Cerebellar nuclear complex (tissue), 1 donor: ENCODE data around the gene PHKG2.
"Not testable (repeated sequence)": the region's sequence is repeated elsewhere in the genome, so short reads cannot be mapped to it uniquely, and the experiment has no call there.

Experiments
- DNase-seq, 2 experiments: peaks; one replicate each; lab custom pipeline; 2025; lab: John Stamatoyannopoulos, UW

The PHKG2 gene, protein sequence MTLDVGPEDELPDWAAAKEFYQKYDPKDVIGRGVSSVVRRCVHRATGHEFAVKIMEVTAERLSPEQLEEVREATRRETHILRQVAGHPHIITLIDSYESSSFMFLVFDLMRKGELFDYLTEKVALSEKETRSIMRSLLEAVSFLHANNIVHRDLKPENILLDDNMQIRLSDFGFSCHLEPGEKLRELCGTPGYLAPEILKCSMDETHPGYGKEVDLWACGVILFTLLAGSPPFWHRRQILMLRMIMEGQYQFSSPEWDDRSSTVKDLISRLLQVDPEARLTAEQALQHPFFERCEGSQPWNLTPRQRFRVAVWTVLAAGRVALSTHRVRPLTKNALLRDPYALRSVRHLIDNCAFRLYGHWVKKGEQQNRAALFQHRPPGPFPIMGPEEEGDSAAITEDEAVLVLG

DNA sequence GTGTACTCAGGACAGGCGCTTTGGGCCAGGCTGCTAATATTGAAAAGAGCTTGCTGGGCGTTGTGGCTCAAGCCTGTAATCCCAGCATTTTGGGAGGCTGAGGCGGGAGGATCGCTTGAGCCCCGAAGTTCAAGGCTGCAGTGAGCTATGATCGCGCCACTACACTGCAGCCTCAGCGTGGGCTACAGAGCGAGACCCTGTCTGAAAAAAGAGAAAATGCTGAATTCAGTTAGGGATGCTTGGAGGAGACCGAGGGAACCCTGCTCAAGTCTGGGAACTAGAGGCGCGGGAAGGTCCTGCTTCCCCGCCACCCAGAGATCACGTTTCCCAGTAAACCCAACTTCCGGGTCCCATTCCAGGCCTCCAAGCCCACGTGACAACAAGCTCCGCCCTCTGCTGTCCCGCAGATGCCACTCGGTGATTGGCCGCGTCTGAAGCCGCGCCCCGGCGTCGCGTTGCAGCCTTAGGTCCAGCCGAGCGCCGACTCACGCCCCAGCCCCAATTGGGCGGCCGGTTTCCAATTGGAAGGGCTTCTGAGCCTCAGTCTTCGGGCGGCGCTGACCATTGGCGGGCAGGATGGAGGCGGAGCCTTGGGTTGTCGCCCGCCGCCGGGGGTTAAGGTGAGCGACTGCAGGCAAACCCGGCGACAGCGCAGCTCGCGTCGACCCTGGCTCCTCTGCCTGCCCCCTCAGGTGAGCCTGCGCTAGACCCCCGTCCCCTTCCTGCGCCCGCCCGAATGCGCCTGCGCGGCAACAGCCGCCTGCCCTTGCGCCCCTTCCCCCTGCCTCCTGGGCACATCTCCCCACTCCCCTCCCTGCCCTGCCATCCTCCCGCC lies at the start of gene PHKG2:
TSS of gene PHKG2 (plus strand) at position 627 of the 835 bp plus-strand sequence. CDS start 396 bp downstream, outside the sequence.
- peak; percentile 92 to 93 for DNase-seq

DNA sequence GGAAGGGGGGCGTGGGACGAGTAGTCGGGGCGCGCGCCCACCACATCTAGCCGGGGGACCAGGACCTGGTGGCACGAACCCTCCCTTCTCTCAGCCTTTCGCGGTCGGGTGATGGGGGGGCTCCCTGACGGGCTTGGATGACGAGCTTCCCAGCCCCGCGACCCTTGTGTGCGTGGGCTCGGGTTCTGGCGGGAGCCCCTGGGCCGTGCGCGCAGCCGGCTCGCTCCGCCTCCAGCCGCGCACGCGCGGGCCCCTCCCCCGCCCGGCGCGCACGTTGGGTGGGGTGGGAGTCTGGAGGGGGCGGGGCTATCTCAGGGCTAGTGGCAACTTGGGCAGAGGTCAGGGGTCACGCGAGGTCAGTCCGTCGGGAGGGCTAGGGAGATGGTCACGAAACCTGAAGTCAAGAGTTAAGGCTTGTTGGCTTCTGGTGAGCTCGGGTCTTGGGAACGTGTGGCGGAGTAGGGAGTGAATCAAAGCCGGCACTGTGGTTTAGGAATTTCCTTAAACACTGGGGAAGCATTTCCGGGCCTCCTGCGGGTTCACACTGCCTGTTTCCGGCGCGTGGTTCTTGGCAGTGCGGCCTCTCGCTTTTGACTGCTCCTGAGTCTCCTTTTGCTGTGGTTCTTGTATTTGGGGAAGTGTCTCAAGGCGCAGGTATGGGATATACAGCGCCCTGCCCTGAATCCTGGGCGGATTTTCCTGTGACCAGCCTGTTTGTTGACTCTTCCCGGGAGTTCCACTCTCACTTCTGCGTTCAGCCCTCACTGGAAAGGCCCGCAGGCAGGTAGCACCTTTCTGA lies 49.2 kb upstream of the PHKG2 start, which contains the start of gene SRCAP:
TSS of gene SRCAP (plus strand) at position 356 of the 799 bp plus-strand sequence. CDS start 1,654 bp downstream, outside the sequence.
- DNase-seq, result peak in 1 of 2 experiments; percentile 33

DNA sequence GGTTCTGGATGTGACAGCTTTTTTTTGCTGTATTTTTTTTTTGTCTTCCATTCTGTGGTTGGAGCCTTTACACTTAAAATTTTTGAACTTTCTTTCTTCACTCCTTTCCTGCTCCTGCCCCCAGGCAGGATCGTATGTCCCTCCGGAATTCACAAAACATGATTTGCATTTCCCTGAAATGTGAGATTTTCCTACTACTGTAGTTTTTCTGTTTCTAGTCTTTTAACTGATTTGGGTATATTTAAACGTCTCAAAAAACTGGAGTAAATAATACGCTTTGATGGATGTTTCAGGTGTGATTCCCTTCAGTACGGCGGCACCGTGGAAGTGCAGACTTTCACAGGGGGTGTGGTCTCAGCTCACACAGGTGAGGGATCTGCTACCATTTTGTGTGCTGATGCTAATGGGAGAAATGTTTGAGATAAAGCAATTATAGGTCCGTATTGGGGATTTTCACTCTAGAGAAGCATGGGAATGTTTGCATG lies 48.6 kb upstream of the PHKG2 start:
- no peak for DNase-seq

DNA sequence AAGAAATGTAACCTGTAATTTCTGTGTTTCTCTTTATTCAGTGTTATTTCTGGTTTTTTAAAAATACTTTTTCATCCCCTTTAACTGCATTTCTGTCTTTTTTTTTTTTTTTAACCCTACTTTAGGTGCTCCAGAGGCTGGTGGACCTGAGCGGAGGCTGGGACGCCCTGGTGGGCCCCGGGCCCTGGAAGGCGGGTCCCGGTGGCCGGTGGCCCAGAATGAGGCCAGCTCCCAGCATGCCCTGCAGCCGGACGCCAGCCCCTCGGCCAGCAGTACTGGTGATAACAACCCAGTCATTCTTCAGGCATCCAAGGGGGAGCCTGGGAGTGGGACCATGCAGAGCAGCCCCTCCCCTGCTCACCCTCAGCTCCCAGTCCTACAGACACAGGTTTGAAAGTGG lies 47.7 kb upstream of the PHKG2 start:
- no peak for DNase-seq

DNA sequence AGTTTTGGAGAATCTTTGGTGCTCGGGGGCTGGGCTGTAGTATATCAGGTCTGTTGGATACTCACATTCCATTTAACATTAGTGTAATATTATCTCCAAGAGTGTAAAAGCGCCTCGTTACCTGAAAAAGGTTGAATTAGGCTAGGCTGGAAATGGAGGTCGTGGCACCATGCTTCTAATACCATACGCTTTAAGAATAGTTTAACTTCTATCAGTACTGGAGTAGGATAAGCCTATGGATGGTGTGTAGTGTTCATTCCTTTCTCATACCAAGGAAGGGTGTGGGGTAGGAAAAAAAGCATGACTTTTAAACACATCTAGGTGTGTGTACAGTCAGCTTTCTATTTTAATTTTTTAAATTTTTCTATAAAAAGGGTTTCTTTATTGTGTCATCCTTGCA lies 47.3 kb upstream of the PHKG2 start:
- DNase-seq, result no peak

DNA sequence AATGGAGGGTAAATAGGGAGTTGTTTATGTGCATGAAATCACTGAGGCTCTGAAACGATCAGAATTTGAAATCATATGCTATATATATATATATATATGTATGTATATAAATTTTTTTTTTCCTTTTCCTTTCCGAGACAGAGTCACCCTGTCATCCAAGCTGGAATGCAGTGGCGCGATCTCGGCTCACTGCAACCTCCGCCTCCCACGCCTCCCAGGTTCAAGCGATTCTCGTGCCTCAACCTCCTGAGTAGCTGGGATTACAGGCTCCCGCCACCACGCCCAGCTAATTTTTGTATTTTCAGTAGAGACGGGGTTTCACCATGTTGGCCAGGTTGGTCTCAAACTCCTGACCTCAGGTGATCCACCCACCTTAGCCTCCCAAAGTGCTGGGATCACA lies 45.2 kb upstream of the PHKG2 start:
- not testable (repeated sequence) for DNase-seq

DNA sequence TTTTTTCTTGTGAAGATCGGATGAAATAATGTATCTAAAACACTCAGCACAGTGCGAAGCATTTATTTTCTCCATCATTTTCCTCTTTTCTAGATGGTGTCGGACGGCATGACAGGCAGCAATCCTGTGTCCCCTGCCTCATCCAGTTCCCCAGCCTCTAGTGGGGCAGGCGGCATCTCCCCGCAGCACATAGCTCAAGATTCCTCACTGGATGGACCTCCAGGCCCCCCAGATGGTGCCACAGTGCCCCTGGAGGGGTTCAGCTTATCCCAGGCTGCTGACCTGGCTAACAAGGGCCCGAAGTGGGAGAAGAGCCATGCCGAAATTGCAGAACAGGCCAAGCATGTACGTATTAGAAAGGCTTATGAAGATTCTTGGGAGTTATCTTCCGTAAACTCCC lies 44.3 kb upstream of the PHKG2 start:
- DNase-seq, result no peak

DNA sequence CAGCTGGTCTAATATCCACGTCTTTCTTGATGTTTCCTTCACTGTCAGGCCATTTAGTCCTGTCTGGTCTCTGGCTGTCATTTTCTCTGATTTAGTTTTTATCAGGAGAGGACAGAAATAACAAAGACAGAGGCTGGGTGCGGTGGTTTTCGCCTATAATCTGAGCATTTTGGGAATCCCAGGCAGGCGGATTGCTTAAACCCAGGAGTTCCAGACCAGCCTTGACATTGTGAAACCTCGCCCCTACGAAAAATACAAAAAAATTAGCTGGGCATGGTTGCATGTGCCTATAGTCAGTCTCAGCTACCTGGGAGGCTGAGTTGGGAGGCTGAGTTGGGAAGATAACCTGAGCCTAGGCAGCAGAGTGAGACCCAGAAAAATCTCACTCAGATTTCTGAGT lies 42.2 kb upstream of the PHKG2 start:
- DNase-seq, result no peak

DNA sequence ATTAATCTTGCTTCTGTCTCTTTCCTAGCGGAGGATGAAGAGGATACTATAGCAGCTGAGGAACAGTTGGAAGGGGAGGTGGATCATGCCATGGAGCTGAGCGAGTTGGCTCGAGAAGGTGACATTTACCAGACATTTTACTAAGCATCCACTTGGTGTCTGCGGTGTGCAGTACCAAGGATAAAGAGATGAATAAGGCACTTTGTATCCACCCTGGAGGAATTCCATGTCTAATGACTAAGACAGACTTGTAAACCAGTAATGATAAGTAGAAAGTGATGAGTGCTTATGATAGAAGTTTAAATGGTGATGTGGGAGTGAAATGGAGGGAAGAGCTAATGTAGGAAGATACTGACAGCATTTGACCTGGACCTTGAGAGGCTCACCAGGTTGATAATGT lies 37.3 kb upstream of the PHKG2 start:
- DNase-seq, result no peak

DNA sequence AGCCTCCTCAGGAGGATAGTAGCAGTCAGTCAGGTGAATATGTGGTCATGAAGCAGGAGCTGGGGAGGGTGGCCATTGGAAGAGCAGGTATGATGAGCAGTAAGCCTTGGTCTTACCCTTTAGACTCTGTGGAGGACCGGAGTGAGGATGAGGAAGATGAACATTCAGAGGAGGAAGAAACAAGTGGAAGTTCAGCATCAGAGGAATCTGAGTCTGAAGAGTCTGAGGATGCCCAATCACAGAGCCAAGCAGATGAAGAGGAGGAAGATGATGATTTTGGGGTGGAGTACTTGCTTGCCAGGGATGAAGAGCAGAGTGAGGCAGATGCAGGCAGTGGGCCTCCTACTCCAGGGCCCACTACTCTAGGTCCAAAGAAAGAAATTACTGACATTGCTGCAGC lies 36.5 kb upstream of the PHKG2 start:
- no peak for DNase-seq

DNA sequence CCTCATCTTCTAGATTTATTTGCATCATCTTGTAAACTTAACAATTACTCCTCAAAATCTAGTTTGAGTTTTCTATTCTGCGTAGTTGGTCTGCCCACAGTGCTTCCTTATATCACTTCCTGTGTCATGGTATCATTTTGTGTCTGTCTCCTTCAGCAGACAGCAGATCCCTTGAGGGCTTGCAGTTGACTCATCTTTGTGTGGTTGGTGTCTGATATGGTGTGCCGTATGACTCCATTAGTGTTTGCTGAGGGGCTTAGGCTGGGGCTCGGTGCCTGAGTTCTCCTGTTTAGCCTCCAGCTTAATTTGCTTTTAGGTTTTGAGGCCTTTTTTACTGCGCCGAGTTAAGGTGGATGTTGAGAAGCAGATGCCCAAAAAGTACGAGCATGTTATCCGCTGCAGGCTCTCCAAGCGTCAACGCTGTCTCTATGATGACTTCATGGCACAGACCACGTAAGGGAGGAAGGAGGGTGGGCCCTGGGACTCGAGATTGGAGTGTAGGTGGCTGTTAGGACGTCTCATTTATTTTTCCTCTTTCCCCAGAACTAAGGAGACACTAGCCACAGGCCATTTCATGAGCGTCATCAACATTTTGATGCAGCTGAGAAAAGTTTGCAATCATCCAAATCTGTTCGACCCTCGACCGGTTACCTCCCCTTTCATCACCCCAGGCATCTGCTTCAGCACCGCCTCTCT lies 32.3 kb upstream of the PHKG2 start:
- DNase-seq, result no peak

DNA sequence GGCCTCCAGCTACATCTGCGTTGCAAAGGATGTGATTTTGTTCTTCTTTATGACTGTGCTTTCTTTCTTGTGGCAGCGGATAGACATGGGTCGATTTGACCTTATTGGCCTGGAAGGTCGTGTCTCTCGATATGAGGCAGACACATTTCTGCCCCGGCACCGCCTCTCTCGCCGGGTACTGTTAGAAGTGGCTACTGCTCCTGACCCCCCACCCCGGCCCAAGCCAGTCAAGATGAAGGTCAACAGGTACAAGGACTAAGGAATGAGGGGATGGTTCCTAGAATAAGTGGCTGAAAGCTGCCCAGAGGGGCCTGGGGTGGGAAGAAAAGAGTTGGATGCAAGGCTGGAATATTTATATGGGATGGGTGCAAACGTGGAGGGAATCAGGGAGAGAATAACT lies 28.1 kb upstream of the PHKG2 start:
- DNase-seq, result no peak

DNA sequence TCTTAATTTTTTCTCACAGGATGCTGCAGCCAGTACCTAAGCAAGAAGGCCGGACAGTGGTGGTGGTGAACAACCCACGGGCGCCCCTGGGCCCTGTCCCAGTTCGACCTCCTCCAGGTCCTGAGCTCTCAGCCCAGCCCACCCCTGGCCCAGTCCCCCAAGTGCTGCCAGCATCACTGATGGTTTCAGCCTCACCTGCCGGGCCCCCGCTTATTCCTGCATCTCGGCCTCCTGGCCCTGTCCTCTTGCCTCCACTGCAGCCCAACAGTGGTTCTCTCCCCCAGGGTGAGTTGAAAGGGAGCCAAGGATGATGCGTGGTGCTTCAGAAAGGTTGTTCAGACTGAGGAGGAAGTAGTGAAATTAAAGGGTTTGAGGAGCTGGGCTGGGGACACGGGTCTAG lies 27.5 kb upstream of the PHKG2 start:
- no peak for DNase-seq

DNA sequence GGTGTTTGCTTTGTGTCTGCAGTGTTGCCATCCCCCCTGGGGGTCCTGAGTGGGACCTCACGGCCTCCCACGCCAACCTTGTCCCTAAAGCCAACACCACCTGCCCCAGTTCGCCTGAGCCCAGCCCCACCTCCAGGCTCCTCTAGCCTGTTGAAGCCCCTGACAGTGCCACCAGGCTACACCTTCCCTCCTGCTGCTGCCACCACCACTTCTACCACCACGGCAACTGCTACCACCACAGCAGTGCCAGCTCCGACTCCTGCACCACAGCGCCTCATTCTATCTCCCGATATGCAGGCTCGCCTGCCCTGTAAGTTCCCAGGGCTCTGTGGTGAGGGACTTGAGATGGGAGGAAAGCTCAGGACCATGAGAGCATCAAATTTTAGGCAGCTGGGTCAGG lies 27.1 kb upstream of the PHKG2 start:
- no peak for DNase-seq

DNA sequence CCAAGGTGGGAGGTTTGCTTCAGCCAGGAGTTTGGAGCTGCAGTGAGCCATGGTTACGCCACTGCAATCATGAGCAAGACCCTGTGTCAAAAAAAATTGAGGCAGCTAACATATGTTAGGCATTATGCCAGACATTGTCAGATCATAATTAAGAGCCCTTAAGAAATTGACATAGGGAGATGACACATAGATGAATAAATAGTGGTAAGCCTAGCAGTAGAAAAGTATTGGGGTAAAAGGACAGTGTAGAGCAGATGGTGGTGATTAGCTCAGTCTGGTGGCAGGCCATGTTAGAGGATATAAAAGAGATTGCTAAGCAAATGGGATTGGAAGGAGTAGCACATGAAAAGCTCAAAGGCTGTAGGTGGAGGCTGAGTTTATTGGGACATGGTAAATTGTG lies 26.6 kb upstream of the PHKG2 start:
- DNase-seq, result no peak

DNA sequence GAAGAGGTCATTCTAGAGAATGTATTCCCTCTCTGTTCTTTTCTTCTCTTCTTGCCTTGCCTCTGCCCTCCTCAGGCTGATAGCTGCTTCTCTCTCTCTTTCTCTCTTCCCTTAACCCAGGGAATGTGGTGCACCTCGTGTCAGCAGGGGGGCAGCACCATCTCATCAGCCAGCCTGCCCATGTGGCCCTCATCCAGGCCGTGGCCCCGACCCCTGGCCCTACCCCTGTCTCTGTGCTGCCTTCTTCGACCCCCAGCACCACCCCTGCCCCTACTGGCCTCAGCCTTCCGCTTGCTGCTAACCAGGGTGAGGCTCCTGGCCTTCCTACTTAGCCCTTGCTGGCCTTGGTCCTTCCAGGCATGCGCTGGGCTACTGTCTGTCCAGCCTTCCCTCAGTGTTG lies 25.8 kb upstream of the PHKG2 start:
- no peak for DNase-seq

DNA sequence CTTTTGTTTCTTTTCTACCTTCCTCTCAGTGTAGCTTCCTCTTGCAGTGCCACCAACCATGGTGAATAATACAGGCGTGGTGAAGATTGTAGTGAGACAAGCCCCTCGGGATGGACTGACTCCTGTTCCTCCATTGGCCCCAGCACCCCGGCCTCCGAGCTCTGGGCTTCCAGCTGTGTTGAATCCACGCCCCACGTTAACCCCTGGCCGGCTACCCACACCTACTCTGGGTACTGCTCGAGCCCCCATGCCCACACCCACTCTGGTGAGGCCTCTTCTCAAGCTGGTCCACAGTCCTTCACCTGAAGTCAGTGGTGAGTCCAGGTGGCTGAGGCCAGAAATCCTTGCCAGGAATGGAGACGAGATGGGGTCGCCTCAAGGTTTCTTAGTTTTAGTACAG lies 25.3 kb upstream of the PHKG2 start:
- no peak for DNase-seq

DNA sequence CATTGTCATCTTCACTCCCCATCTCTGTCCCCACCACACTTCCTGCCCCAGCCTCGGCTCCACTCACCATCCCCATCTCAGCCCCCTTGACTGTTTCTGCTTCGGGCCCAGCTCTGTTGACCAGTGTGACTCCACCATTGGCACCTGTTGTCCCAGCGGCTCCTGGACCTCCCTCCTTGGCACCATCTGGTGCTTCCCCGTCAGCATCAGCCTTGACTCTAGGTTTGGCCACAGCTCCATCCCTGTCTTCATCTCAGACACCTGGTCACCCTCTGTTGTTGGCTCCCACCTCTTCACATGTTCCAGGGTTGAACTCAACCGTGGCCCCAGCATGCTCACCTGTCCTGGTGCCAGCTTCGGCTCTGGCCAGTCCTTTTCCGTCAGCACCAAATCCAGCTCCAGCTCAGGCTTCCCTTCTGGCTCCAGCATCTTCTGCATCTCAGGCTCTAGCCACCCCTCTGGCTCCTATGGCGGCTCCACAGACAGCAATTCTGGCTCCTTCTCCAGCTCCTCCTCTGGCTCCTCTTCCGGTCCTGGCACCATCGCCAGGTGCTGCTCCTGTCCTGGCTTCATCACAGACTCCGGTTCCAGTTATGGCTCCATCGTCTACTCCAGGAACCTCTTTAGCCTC lies 24.4 kb upstream of the PHKG2 start:
- peak; percentile 77 to 85 for DNase-seq

DNA sequence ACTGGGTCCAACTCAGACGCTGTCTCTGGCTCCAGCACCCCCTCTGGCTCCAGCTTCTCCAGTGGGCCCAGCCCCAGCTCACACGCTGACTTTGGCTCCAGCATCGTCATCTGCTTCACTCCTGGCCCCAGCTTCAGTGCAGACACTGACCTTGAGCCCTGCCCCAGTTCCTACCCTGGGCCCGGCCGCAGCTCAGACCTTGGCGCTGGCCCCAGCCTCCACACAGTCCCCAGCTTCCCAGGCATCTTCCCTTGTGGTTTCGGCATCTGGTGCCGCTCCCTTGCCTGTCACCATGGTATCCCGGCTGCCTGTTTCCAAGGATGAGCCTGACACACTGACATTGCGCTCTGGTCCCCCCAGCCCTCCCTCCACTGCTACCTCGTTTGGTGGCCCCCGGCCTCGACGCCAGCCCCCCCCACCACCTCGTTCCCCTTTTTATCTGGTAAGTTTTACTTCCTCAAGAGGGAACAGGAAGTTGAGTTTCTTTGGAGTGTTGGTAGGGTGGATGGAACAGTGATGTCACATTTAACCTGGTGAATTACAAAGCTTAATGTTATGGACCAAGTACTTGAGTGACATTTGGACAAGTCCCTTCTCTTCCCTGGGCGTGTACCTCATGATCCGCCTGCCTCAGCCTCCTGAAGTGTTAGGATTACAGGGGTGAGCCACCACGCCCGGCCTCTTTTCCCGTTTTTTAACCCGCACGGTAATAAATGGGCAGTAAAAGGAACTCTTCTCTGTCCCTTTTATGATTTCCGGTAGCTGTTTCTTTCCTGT lies 23.4 kb upstream of the PHKG2 start:
- no peak for DNase-seq

DNA sequence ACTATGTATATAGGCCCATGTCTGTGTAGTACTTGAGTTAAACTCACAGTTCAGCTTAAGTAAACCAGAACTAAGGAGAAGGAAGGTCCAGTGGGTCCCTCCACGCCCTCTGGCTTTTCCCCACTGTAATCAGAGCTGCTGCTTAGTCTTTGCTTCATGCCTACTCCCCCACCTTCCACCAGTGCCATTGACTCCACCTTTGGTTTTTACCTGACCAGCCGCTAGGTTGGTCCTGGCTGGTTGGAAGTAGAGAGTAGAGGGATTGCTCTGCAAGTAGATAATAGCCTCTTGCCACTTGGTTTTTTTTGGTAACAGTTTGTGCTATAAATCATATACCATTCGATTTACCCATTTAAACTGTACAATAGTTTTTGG lies 22.8 kb upstream of the PHKG2 start:
- DNase-seq, result no peak
